ENCODE measurements around the gene CTIF.

CTIF gene

GRCh38 chr18:48832938-48833700 is 294.3 kb downstream of the CTIF start:
- no peak for TF ChIP-seq CTCF (IDR thresholded peaks at IDR 0.05; ENCODE audit: control insufficient read depth, extremely low read depth, insufficient read depth)
- no peak for DNase-seq (ENCODE audit: low read depth)
- H3K4me3 ChIP-seq (ENCODE audit: low read depth, low read length) = no peak overlapping the region

GRCh38 chr18:48833701-48834412 is 295.0 kb downstream of the CTIF start:
- no peak for DNase-seq (ENCODE audit: low read depth)
- H3K4me3 ChIP-seq (ENCODE audit: low read depth, low read length) = no peak overlapping the region
- TF ChIP-seq CTCF (IDR thresholded peaks at IDR 0.05; ENCODE audit: control insufficient read depth, extremely low read depth, insufficient read depth) = no peak

- no peak for TF ChIP-seq CTCF (IDR thresholded peaks at IDR 0.05; ENCODE audit: control insufficient read depth, extremely low read depth, insufficient read depth)
- no peak for DNase-seq (ENCODE audit: low read depth)
- H3K4me3 ChIP-seq (ENCODE audit: low read depth, low read length) = no peak overlapping the region
Measured at GRCh38 chr18:48834413-48835031, 295.7 kb downstream of the CTIF start.

GRCh38 chr18:48835119-48835518 is 296.3 kb downstream of the CTIF start:
- DNase-seq (ENCODE audit: low read depth) = no peak
- no peak overlapping the region for H3K4me3 ChIP-seq (ENCODE audit: low read depth, low read length)
- TF ChIP-seq CTCF (IDR thresholded peaks at IDR 0.05; ENCODE audit: control insufficient read depth, extremely low read depth, insufficient read depth) = no peak

- no peak for DNase-seq (ENCODE audit: low read depth)
- no peak overlapping the region for H3K4me3 ChIP-seq (ENCODE audit: low read depth, low read length)
- TF ChIP-seq CTCF (IDR thresholded peaks at IDR 0.05; ENCODE audit: control insufficient read depth, extremely low read depth, insufficient read depth) = no peak
Measured at GRCh38 chr18:48835745-48836170, 296.9 kb downstream of the CTIF start.

- no peak for DNase-seq (ENCODE audit: low read depth)
- TF ChIP-seq CTCF (IDR thresholded peaks at IDR 0.05; ENCODE audit: control insufficient read depth, extremely low read depth, insufficient read depth) = no peak
- H3K4me3 ChIP-seq (ENCODE audit: low read depth, low read length) = no peak overlapping the region
Measured at GRCh38 chr18:48836231-48836805, 297.5 kb downstream of the CTIF start.
